B cell (primary cell): Measurements from ENCODE around the gene PUDP.

Source experiments
- CTCF ChIP-seq: fragments of 200-600 bp; IDR thresholded peaks from one replicate; pipeline ENCODE4 v1.8.0; 2022; ENCODE audit warnings: antibody characterized with exemption, mild to moderate bottlenecking
- EZH2 ChIP-seq: IDR thresholded peaks from 2 replicates; pipeline ENCODE4 v1.6.1; 2012; ENCODE audit warnings: borderline replicate concordance, low read depth, mild to moderate bottlenecking, moderate library complexity, low read length; ENCODE audit not compliant: insufficient read depth, poor library complexity, severe bottlenecking

GRCh38 chrX:7147978-7148854 is at the start of gene PUDP:
- TF ChIP-seq CTCF: no peak
- no peak for TF ChIP-seq EZH2
